H9 (cell line): ENCODE data around the gene ABCC11. TPM values are rescaled to one million over a fixed set of nuclear protein-coding genes. Genes with fewer than 3 reads are reported as not detected.

Experiments
- DNase-seq: peaks from one replicate; pipeline ENCODE4 v3.0.0-alpha.2; 2017
- H2AFZ ChIP-seq: one replicate; pipeline ENCODE4 v1.6.1; 2013; ENCODE audit warnings: mild to moderate bottlenecking, low read length, control low read depth, moderate library complexity
- H2AK5ac ChIP-seq: 2 replicates; pipeline ENCODE4 v1.6.1; 2013; ENCODE audit warnings: low read length, control low read depth, mixed read lengths; ENCODE audit not compliant: insufficient read length
- H2BK120ac ChIP-seq: one replicate; pipeline ENCODE4 v1.6.1; 2013; ENCODE audit warnings: low read depth, mild to moderate bottlenecking, low read length, control low read depth, inconsistent platforms; ENCODE audit not compliant: poor library complexity, severe bottlenecking
- H2BK12ac ChIP-seq: 2 replicates; pipeline ENCODE4 v1.6.1; 2013; ENCODE audit warnings: low read length, control low read depth, mixed read lengths, low read depth; ENCODE audit not compliant: insufficient read length
- H2BK15ac ChIP-seq: 2 replicates; pipeline ENCODE4 v1.6.1; 2013; ENCODE audit warnings: low read depth, low read length, control low read depth
- H2BK20ac ChIP-seq: one replicate; pipeline ENCODE4 v1.6.1; 2013; ENCODE audit warnings: low read depth, mild to moderate bottlenecking, low read length, control low read depth, inconsistent platforms; ENCODE audit not compliant: poor library complexity, severe bottlenecking
- H2BK5ac ChIP-seq: 2 replicates; pipeline ENCODE4 v1.6.1; 2013; ENCODE audit warnings: low read length, control low read depth, mixed read lengths; ENCODE audit not compliant: insufficient read length
- H3K14ac ChIP-seq: 2 replicates; pipeline ENCODE4 v1.6.1; 2013; ENCODE audit warnings: low read length, control low read depth; ENCODE audit not compliant: insufficient read depth
- H3K18ac ChIP-seq: 2 replicates; pipeline ENCODE4 v1.6.1; 2013; ENCODE audit warnings: low read depth, mild to moderate bottlenecking, mixed read lengths, low read length, control low read depth; ENCODE audit not compliant: insufficient read length
- H3K23ac ChIP-seq: 2 replicates; pipeline ENCODE4 v1.6.1; 2013; ENCODE audit warnings: low read length, control low read depth, mixed read lengths, low read depth; ENCODE audit not compliant: insufficient read length
- H3K23me2 ChIP-seq: 2 replicates; pipeline ENCODE4 v1.6.1; 2013; ENCODE audit warnings: low read depth, mild to moderate bottlenecking, mixed read lengths, low read length, control low read depth; ENCODE audit not compliant: insufficient read length, poor library complexity, severe bottlenecking
- H3K27ac ChIP-seq: 2 replicates; pipeline ENCODE4 v1.5.1; 2013; ENCODE audit warnings: low read length, control low read depth, mixed read lengths, low read depth; ENCODE audit not compliant: insufficient read length
- H3K27me3 ChIP-seq: 2 replicates; pipeline ENCODE4 v1.6.1; 2013; ENCODE audit warnings: low read length, control low read depth, inconsistent platforms; ENCODE audit not compliant: insufficient read depth
- H3K4ac ChIP-seq: 2 replicates; pipeline ENCODE4 v1.6.1; 2013; ENCODE audit warnings: low read depth, mild to moderate bottlenecking, control low read depth, inconsistent platforms, low read length, moderate library complexity
- H3K4me1 ChIP-seq: 2 replicates; pipeline ENCODE4 v1.6.1; 2013; ENCODE audit warnings: low read length, control low read depth, inconsistent platforms; ENCODE audit not compliant: insufficient read depth
- H3K4me2 ChIP-seq: 2 replicates; pipeline ENCODE4 v1.6.1; 2013; ENCODE audit warnings: low read length, control low read depth, mixed read lengths; ENCODE audit not compliant: insufficient read length, insufficient read depth
- H3K56ac ChIP-seq: 2 replicates; pipeline ENCODE4 v1.6.1; 2013; ENCODE audit warnings: low read depth, mild to moderate bottlenecking, mixed read lengths, low read length, control low read depth; ENCODE audit not compliant: insufficient read length
- H3K79me1 ChIP-seq: 2 replicates; pipeline ENCODE4 v1.6.1; 2013; ENCODE audit warnings: low read depth, mild to moderate bottlenecking, moderate library complexity, low read length, control low read depth, inconsistent platforms; ENCODE audit not compliant: insufficient read depth, poor library complexity, severe bottlenecking
- H3K79me2 ChIP-seq: 2 replicates; pipeline ENCODE4 v1.6.1; 2013; ENCODE audit warnings: low read length, control low read depth, inconsistent platforms; ENCODE audit not compliant: insufficient read depth
- H3K9ac ChIP-seq: 2 replicates; pipeline ENCODE4 v1.6.1; 2013; ENCODE audit warnings: low read length, control low read depth, mixed read lengths; ENCODE audit not compliant: insufficient read length; ENCODE audit errors: extremely low read depth
- H3K9me3 ChIP-seq: one replicate; pipeline ENCODE4 v1.6.1; 2013; ENCODE audit warnings: low read depth, low read length, inconsistent platforms; ENCODE audit not compliant: control insufficient read depth
- H3T11ph ChIP-seq: one replicate; pipeline ENCODE4 v1.6.1; 2013; ENCODE audit warnings: mild to moderate bottlenecking, low read length, control low read depth, inconsistent platforms
- H4K20me1 ChIP-seq: one replicate; pipeline ENCODE4 v1.6.1; 2013; ENCODE audit not compliant: control insufficient read depth, insufficient read length, insufficient read depth
- H4K5ac ChIP-seq: 2 replicates; pipeline ENCODE4 v1.6.1; 2013; ENCODE audit warnings: low read depth, mild to moderate bottlenecking, mixed read lengths, low read length, control low read depth; ENCODE audit not compliant: insufficient read length
- H4K8ac ChIP-seq: replicated peaks from 2 replicates; pipeline ENCODE4 v1.6.1; 2013; ENCODE audit warnings: low read length, control low read depth, mixed read lengths, low read depth; ENCODE audit not compliant: insufficient read length
- H4K91ac ChIP-seq: 2 replicates; pipeline ENCODE4 v1.6.1; 2013; ENCODE audit warnings: low read depth, mild to moderate bottlenecking, moderate library complexity, mixed read lengths, low read length, control low read depth; ENCODE audit not compliant: insufficient read length
- H3K27ac Mint-ChIP-seq, 3 experiments: 2 replicates in 2 of 3; 3 replicates in 1 of 3; pipeline ENCODE4 v1.8.0; 2020 to 2021; ENCODE audit warnings: mixed read lengths in 3 of 3, mild to moderate bottlenecking in 1 of 3, moderate library complexity in 1 of 3
- H3K27me3 Mint-ChIP-seq: 2 replicates; pipeline ENCODE4 v1.8.0; 2021; ENCODE audit warnings: low read depth, mild to moderate bottlenecking, moderate library complexity, mixed read lengths
- H3K36me3 Mint-ChIP-seq, 3 experiments: 2 replicates in 2 of 3; 3 replicates in 1 of 3; pipeline ENCODE4 v1.8.0; 2020 to 2021; ENCODE audit warnings: low read depth in 3 of 3, mixed read lengths in 3 of 3; ENCODE audit not compliant: insufficient read depth in 1 of 3
- H3K4me1 Mint-ChIP-seq, 2 experiments: 2 replicates each; pipeline ENCODE4 v1.8.0; 2020; ENCODE audit warnings: mixed read lengths in 2 of 2
- H3K4me3 Mint-ChIP-seq, 2 experiments: 2 replicates in 1 of 2; 3 replicates in 1 of 2; pipeline ENCODE4 v1.8.0; 2020 to 2021; ENCODE audit warnings: mild to moderate bottlenecking in 2 of 2, mixed read lengths in 2 of 2, moderate library complexity in 1 of 2
- H3K9me3 Mint-ChIP-seq, 2 experiments: 2 replicates in 1 of 2; 3 replicates in 1 of 2; pipeline ENCODE4 v1.8.0; 2020; ENCODE audit warnings: mild to moderate bottlenecking in 2 of 2, mixed read lengths in 2 of 2, moderate library complexity in 1 of 2
- WGBS: extraction: QIAGEN DNeasy Blood & Tissue Kit; methylation state at CpG from one replicate; pipeline ENCODE4 v1.1.7; 2013; ENCODE audit warnings: missing lambda C conversion rate, low lambda C conversion rate, mixed read lengths; ENCODE audit not compliant: insufficient read length; ENCODE audit errors: extremely low coverage; 5-methylcytosine and 5-hydroxymethylcytosine counted together
- total RNA-seq: library from RNA; stranded (reverse); gene quantifications from 2 replicates; pipeline ENCODE4 v1.2.1, GENCODE V29; 2021
- TF ChIP-seq, protein P1 (sequence below): fragments of 200-600 bp; sonication (generic); conservative IDR thresholded peaks from 3 replicates; pipeline ENCODE4 v1.8.0; 2021; ENCODE audit warnings: antibody characterized with exemption, mild to moderate bottlenecking

The ABCC11 gene
- total RNA-seq, 1 experiment from 2014 or later = 0.33 TPM

DNA sequence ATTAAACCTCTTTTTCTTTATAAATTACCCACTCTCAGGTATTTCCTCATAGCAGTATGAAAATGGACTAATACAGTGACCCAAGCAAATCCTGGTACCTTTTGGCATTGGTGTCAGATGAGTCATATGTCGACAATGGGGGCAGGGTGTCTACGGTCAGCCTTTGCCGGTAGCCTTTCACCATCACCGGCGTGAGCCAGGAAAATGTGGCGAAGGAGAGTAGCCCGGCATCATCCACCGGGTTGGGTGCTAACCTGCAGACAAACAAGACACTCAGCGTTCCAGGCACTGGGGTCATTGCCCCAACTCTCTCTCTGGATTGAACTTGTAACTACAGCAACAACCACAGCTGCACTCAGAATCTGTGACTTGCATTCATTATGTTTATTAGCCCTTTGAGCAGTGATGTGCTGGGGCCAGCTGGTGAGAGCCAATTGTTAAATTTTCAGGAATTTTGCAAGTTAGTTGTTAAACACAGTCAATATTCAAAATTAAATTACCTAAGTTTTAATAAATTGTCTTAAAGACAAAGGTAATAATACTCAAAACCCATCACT, 103.4 kb downstream of the ABCC11 start:
- Histone ChIP-seq H3K9ac (no peak overlapping the region), H3T11ph (no peak overlapping the region), H3K79me1 (no peaks in the 10 kb centered on the region), H2BK20ac (no peak overlapping the region), H3K27ac (no peak overlapping the region), H4K91ac (no peak overlapping the region), H3K23me2 (no peaks in the 10 kb centered on the region), H3K27me3 (no peaks in the 10 kb centered on the region), H2BK12ac (no peak overlapping the region), H3K23ac (no peak overlapping the region), H3K4me1 (no peaks in the 10 kb centered on the region), H3K14ac (no peak overlapping the region), H3K56ac (no peak overlapping the region), H3K4ac (no peak overlapping the region), H3K18ac (no peak overlapping the region), H2BK5ac (no peak overlapping the region), H3K79me2 (no peaks in the 10 kb centered on the region), H4K5ac (no peak overlapping the region), H4K8ac (no peak overlapping the region), H2BK120ac (no peak overlapping the region), H3K9me3 (no peaks in the 10 kb centered on the region), H2AFZ (no peak overlapping the region), H2AK5ac (no peak overlapping the region), H3K4me2 (no peak overlapping the region), H2BK15ac (no peak overlapping the region), H4K20me1 (no peaks in the 10 kb centered on the region)
- no peaks in the 10 kb centered on the region; the same call in 1 of the 2 replicates for H3K27me3 Mint-ChIP-seq
- no peak overlapping the region for H3K4me3 Mint-ChIP-seq
- TF ChIP-seq, protein P1, sequence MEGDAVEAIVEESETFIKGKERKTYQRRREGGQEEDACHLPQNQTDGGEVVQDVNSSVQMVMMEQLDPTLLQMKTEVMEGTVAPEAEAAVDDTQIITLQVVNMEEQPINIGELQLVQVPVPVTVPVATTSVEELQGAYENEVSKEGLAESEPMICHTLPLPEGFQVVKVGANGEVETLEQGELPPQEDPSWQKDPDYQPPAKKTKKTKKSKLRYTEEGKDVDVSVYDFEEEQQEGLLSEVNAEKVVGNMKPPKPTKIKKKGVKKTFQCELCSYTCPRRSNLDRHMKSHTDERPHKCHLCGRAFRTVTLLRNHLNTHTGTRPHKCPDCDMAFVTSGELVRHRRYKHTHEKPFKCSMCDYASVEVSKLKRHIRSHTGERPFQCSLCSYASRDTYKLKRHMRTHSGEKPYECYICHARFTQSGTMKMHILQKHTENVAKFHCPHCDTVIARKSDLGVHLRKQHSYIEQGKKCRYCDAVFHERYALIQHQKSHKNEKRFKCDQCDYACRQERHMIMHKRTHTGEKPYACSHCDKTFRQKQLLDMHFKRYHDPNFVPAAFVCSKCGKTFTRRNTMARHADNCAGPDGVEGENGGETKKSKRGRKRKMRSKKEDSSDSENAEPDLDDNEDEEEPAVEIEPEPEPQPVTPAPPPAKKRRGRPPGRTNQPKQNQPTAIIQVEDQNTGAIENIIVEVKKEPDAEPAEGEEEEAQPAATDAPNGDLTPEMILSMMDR = no peak
- DNase-seq = no peak
- no CpG with 5 or more reads among the region's 9 CpGs for WGBS
- H3K9me3 Mint-ChIP-seq = peaks cover 0 to 3% of the 10 kb centered on the region in 2 experiments; a peak in 4 of 5 replicates
- H3K4me1 Mint-ChIP-seq = peaks cover 4 to 5% of the 10 kb centered on the region in 2 experiments; a peak in 2 of 4 replicates
- no peak overlapping the region for H3K27ac Mint-ChIP-seq
- H3K36me3 Mint-ChIP-seq = peaks cover 0 to 5% (median 0%) of the 10 kb centered on the region in 3 experiments; a peak in 1 of 7 replicates
